G401 (cell line): ENCODE measurements around the gene RPL31. TPM values are rescaled to one million over a fixed set of nuclear protein-coding genes. Genes with fewer than 3 reads are reported as not detected.

Experiments
- DNase-seq: peaks from one replicate; pipeline ENCODE4 v3.0.0-alpha.2; 2015; ENCODE audit warnings: low spot score
- in situ Hi-C: cut with HindIII; loops from 2 replicates; pipeline ENCODE4 v1.10.0; 2016; ENCODE audit warnings: low sequenced_read_pairs, mixed read lengths
- total RNA-seq: library from RNA; depleted of rRNA; stranded (reverse); fragments of >200 nt; shearing (Covaris generic); gene quantifications from 2 replicates; pipeline ENCODE4 v1.2.3, GENCODE V29; 2014

The RPL31 gene
- total RNA-seq, 1 experiment from 2014 or later: 2,056 TPM

- DNase-seq: no peak
- in situ Hi-C loops: no loop called here
These were observed 11.3 kb upstream of the RPL31 start for GRCh38 chr2:100990650-100991403.

- in situ Hi-C loops: no loop called here
These were observed 10.7 kb upstream of the RPL31 start for GRCh38 chr2:100991404-100991773.

DNA sequence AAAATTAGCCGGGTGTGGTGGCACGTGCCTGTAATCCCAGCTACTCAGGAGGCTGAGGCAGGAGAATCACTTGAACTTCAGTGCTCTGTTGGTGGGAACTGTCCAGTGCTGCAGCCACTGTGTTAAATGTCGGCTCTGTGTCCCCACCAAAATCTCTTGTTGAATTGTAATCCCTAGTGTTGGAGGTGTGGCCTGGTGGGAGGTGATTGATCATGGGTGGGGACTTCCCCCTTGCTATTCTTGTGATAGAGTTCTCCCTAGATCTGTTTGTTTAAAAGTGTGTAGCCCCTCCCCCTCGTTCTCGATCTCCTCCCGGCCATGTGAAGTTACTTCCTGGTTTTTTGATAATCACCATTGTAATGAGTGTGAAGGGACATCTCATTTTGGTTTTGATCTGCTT is 9.8 kb upstream of the RPL31 start:
- no peak for DNase-seq
- in situ Hi-C loops: no loop called here

More at GRCh38 chr2:100991404-100991773, 10.7 kb upstream of the RPL31 start:
- no peak for DNase-seq

DNA sequence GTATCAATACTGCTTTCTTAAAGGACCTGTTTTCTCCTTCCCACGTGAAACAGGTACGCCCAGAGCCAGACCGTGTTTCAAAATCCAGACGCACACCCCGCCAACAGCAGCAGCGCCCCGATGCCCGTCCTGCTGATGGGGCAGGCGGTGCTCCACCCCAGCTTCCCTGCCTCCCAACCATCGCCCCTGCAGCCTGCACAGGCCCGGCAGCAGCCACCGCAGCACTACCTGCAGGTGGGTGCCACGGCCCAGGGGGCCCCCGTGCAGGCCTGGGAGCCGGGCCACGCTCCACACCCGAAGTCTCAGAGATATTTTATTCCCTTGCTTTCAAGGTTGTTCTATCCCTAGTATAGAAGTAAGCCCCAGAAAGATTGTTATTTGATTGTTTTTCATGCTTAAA is 8.8 kb upstream of the RPL31 start:
- in situ Hi-C loops: no loop called here
- DNase-seq: no peak

GRCh38 chr2:100995309-100996075 is 6.6 kb upstream of the RPL31 start:
- DNase-seq: no peak
- in situ Hi-C loops: no loop called here

DNA sequence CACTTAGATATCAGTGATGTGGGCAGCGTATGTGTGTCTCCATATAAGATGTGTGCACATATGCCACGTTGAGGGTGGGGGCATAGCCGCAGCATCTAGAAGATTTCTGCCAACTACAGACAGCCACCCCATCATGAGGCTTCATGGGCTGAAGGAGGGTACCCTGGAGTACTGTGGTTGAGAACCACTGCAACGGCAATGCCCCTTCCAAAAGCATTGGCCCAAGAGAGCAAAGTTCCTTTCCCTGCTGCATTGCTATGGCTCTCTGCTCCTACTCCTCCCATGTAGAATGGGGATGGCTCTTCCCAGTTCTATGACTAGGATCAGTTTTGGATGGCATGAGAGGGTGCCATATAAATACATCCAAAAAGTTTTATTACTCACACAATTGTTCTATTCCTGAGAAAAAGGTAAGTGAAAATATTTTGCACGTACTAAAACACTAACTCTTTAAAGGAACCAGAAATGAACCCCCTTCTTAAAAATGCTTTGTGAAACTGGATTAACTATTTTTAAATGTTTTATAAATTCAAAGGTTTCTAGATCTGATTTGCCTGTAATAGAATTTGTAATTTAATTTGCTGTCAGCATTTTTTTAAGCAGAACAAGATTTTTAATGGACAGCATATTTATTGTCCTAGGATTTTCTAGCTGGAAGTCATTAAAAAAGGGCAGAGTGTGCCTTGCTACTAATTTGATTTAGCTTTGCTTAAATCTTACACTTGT is 4.4 kb upstream of the RPL31 start:
- in situ Hi-C loops: no loop called here

DNA sequence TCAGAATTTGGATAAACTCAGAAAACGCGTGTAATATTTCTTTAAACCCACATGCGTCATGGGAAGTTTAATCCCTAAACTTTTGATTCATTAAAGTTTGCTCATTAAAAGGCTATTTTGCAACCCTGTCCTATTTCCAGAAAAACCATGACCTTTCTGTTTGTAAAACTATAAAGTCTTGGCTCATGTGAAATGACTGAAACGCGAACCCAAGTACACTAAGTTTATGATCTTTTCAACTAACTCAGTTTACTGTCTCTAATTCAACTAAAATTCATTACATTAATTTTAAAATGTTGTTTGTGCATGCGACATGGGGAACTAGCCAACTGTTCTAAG is 3.9 kb upstream of the RPL31 start:
- no peak for DNase-seq
- in situ Hi-C loops: no loop called here

More for the DNA sequence above, 4.4 kb upstream of the RPL31 start:
- no peak for DNase-seq

DNA sequence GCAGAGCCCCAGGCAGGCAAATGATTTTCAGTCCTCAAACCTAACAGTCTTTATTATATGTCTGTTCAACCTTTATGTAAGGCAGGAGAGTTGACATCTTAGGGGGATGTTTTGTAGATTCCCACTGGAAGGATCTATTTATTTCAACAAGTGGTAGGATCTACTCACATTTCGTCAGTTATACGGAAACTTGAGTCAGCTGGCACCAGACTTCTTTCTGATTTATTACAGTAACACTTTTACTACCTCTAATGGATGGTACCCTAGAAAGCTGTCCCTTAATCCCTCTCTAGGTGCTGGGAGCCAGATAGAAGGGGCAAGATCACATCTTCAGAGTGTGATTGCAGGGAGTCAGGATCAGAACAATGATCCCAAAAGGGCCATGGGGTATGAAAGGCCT is 2.1 kb upstream of the RPL31 start:
- in situ Hi-C loops: no loop called here
- no peak for DNase-seq

DNA sequence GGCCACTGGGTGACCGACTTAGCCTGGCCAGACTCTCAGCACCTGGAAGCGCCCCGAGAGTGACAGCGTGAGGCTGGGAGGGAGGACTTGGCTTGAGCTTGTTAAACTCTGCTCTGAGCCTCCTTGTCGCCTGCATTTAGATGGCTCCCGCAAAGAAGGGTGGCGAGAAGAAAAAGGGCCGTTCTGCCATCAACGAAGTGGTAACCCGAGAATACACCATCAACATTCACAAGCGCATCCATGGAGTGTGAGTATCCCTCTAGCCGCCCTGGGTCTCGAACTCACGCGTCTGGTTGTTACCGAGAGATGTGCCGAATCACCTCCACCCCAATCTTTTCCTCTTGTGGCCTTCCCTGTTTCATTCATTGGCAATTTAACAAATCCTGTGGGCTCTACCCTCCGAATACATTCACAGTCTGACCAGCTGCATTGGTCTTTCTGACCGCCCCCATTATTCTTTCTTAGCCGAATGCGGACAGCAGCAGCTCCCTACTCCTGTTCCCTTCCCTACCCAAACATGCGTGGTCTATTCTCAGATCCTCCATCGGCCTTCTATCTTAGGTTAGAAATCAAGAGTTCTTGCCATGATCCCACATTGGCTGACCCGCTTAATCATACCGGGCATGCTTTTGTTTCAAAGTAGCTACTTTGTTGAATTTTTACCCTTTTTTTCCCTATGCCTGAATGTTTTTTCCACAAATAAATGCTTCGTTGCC is 631 bp downstream of the RPL31 start:
- in situ Hi-C loops: no loop called here
- DNase-seq: no peak

DNA sequence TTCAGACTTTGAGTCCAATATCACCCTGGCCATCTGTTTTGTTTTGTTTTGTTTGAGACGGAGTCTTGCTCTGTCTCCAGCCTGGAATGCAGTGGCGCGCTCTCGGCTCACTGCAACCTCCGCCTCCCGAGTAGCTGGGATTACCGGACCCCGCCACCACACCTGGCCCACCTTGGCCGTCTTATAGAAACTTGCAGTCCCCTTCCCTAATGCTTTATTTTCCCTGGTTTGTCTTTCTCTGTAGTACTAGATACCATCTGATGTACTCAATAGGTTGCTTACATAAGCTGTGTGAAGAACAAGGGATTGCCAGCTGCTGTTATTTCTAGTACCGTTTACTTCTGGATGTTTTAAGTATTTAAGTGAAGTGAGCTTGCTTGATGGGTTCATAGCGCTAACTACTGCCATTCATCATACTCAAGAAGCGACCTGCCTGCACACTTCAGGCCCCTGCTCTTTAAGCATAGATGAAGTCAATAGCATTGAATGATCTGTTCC is 1.2 kb downstream of the RPL31 start:
- no peak for DNase-seq
- in situ Hi-C loops: no loop called here

- in situ Hi-C loops: no loop called here
- DNase-seq: no peak
These were observed 2.7 kb downstream of the RPL31 start for GRCh38 chr2:101004620-101005325.

- in situ Hi-C loops: no loop called here
- DNase-seq: no peak
These were observed 4.1 kb downstream of the RPL31 start for GRCh38 chr2:101006065-101006715.

DNA sequence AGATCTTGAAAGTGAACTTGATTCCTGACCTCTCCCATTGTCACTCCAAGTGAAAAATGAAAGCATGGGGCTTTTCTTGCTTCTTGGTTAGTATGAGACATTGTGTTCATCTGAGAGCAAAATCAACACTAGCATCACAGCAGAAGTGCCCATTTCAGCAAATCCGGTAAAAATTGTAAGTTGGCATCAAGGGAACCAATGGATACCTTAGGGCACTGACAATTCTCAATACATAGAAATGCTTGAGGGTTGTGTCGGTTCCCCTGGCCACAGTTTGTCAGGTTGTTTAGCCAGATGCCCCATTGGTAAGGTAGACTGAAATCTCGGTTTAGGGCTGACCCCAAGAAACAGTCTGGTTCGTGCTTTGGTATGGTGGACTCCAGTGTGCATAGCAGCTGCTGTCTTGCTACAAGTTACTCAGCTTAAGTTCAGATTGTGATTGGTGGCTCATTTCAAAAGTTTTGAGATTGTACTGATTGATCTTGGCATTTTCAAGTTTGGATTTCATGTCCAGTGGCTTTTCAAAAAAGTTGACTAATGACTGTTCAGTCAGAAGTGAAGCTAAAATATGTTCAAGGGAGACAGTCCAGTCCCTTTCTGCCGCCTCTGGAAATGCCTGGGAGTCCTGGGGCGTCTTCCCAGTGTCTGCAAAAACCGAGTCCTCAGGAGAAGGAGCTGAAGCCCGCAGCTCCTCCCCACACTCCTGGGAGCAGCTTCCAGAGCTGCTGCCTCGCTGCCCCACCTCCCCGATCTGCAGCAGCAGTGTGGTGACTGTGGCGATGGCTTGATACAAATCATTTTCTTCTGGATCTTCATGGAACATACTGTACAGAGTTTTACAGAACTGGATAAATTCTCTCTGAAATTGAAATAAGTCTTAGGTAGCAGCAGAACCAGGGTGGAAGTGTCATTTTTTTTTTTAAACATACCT is 5.6 kb downstream of the RPL31 start:
- DNase-seq: no peak
- in situ Hi-C loops: no loop called here

- DNase-seq: no peak
- in situ Hi-C loops: no loop called here
These were observed 9.1 kb downstream of the RPL31 start for GRCh38 chr2:101011152-101011551.

DNA sequence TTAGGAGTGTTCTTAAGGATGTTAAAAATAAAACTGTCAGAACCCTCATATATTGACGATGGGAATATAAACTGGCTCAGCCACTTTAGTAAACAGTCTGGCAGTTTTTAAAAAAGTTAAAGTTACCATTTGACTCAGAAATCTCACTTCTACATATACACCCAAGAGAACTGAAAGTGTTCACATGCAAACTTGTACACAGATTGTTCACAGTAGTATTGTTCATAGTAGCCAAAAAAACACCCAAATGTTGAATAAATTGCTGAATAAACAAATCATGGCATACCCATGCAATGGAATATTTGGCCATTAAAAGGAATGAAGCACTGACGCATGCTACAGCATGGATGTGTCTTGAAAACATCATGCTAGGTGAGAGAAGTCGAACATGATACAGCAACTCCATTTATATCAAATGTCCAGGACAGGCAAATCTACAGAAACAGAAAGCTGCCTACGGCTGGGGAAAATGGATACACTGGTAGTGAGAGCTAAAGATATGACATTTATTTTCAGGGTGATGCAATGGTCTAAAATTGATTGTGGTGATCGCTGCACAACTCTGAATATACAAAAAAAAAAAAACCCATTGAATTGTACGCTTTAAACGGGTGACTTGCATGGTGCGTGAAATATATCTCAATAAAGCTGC is 10.1 kb downstream of the RPL31 start:
- in situ Hi-C loops: no loop called here
- no peak for DNase-seq

DNA sequence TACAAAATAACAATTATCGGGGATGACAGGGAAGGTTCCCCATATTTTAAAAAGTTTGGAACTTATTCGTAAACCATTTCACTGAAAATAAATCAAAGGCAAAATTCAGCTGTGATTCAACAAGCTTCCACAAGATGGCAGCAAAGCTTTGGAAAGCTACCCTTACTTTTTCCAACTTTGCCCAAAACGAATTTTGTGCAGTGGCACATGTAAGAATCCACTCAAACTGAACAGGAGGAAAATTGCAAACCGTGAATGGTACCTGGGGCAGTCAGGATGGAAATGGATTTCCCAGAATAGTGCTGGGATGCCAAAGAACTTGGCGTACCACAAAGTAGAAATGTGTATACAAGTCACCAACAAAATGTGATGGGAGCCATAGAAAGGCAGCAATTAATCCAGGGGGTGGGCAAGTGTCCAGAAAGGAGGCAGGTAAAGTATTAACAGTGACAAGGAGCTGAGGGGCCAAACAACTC is 10.7 kb downstream of the RPL31 start:
- DNase-seq: peak; percentile 58
- in situ Hi-C loops: no loop called here
